SHP77 (cell line): ENCODE measurements around the gene RAMACL.
"Not testable (repeated sequence)": the region's sequence is repeated elsewhere in the genome, so short reads cannot be mapped to it uniquely, and the experiment has no call there.

Experiments
- DNase-seq, 2 experiments: peaks; one replicate each; lab custom pipeline; 2025; lab: John Stamatoyannopoulos, UW

Gene RAMACL

GRCh38 chr6:166586424-166587156 is at the start of gene RAMACL:
TSS of gene RAMACL (minus strand) at chr6:166586678. CDS start at chr6:166586477, 201 bp downstream.
- peak in 1 of 2 experiments; percentile 8 for DNase-seq

DNA sequence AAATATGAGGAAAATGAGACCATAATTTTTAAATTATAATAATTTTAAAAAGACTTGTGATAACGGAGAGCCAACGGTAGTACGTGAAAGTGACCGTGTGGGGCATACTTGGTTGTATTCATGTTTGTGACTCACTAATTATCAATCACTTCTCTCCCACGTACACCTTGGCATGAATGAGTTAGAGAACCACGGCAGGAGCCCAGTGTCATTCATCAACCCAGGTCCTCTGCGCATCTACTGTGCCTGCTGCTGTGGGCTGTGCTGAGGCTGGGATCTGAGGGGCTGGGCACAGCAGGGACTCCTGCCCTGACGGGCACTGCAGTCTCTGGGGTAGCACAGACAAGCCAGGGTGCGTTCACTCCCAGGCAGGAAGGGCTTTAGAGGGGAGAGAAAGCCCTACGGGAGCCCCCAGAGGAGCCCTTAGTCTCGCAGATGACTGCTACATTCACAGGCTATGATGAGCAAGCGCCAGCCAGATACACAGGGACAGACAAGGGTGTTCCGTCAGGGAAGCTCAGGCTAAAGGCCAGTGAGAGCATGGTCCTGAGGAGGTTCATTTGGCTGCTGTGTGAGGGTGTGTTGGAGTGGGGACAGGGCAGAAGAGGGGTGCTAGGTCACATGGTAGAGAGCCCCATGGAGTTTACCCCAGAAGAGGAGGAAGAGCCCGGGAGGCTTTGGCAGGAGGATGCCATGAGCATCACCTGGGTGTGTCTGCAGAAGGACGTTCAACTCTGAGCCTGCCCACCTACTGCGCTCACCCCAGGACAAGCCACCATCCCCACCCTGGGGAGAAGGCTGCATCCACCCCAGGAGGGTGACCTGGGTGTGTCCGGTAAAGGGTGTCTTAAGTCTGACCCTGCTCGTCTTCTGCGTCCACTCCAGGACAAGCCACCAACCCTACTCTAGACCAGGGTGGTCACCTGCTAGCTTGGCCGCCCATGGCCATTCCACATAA is 48.8 kb upstream of the RAMACL start:
- DNase-seq = no peak

- DNase-seq = not testable (repeated sequence)
These were observed 48.1 kb upstream of the RAMACL start for GRCh38 chr6:166634581-166634980.

- DNase-seq = peak; percentile 60 to 78
These were observed 47.5 kb upstream of the RAMACL start for GRCh38 chr6:166633732-166634535.

DNA sequence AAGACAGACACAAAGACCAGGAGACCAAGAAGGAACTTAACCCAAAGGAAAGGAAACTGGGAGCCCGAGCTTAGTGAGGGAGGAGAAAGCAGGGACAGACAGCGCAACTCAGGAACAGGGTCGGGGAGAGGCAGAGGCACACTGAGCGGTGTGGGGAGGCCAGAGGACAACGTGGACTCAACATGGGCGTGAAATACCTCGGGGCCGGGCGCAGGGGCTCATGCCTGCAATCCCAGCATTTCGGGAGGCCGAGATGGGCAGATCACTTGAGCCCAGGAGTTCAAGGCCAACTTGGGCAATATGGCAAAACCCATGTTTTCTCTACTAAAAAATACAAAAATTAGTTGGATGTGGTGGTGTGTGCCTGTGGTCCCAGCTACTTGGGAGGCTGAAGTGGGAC is 46.3 kb upstream of the RAMACL start:
- no peak for DNase-seq

DNA sequence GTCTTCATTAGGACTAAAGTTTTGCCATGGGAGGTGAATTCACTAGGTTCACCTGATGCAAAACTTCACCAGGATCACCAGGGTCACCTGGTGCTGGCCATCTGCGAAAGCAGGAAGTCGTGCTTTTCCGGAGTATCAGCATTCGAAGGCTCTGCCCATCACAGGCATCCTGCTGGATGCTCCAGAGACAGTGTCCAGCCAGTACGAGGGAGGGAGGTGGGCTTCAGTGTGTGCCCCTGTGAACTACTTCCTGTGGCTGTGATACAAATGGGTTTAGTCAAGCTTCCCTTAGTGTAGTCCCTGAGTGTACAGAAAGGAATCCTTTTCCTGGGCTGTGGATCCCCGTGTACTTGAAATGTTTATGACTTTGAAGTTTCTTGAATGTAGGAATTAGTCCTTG is 44.0 kb upstream of the RAMACL start:
- no peak for DNase-seq

- no peak for DNase-seq
These were observed 43.1 kb upstream of the RAMACL start for GRCh38 chr6:166629628-166630027.

- DNase-seq = peak; percentile 39 to 62
These were observed 41.7 kb upstream of the RAMACL start for GRCh38 chr6:166627875-166628801.

- peak; percentile 97 for DNase-seq
These were observed 40.8 kb upstream of the RAMACL start, which contains the start of gene RPS6KA2 for GRCh38 chr6:166627033-166627874. TSS of gene RPS6KA2 (minus strand) at chr6:166627251. CDS start at chr6:166627019, 232 bp downstream.

DNA sequence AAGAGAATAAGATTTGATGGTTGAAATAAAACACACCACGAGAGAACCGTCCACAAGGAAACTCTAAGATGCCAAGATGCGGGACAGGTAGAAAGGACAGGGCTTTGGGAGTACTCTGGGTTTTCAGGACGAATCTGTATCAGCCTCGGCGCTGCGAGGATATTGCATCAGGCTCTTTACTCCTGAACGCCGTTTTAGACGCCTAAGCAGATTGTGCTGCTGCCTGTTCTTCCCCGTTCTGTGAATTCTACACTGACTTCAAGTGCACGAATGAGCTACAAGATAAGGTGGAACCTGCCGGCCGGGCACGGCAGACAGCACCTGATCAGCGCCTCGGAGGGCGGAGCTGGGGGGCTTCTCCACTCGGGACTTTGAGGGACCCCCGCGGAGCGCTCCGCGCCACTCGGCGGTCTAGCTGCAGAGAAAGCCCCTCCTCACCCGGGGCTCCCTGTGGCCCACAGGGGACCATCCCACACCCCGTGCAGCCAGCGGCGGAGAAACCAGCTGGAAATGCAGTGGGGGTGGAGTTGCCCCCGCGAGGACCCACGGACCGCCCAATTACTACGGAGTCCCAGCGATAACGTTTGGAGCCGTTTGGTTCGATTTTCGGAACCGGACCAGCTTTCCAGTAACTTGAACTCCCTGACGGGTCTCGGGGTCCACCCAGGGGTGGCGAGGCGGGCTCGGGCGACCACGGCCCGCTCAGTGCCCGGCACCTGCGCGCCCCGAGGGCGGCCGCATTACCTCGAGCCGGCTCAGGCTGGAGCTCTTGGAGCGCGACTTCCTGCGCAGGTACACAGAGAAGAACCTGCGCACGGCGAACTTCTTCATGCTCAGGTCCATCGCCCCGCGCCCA is 39.9 kb upstream of the RAMACL start:
- peak in 1 of 2 experiments; percentile 49 for DNase-seq

GRCh38 chr6:166625356-166625755 is 38.9 kb upstream of the RAMACL start:
- DNase-seq = no peak

DNA sequence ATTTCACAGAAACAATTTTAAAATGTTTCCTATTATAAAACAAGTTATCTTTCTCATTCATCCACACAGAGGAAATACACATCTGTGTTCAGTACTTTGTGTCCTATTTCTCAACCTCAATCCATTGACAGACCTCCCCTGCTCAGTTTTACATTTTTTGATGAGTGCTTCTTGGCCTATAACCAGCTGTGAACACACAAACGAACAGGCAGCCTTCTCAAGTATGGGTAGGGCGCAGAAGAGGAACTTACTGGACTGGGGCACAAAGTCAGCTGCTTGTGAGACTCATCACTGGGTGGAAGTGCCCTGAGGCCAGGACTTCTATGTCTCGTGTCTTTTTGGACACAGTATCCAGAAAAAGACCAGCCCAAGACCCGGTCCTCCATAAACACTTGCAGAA is 37.8 kb upstream of the RAMACL start:
- no peak for DNase-seq

DNA sequence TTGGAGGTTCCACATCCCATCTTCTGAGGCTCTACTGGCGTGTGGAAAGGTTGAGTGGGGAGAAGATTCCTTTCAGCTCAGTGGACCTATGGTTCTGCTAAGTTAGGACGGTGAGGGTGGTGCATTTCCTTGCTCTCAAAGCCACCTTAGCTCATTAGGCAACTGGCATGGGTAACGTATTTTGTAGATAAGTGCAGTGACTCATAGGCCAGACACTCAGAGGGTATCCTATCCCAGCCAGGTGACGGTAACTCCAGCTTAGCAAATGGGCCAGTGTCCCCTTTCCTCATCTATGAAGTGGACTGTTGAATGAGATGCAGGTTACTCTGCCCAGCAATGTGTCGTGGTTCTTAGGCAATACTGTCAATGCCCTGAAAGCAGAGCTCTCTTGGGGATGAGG is 36.8 kb upstream of the RAMACL start:
- no peak for DNase-seq

GRCh38 chr6:166621114-166621540 is 34.6 kb upstream of the RAMACL start:
- DNase-seq = no peak

- DNase-seq = no peak
These were observed 34.1 kb upstream of the RAMACL start for GRCh38 chr6:166620478-166621113.

- no peak for DNase-seq
These were observed 33.4 kb upstream of the RAMACL start for GRCh38 chr6:166619912-166620311.

DNA sequence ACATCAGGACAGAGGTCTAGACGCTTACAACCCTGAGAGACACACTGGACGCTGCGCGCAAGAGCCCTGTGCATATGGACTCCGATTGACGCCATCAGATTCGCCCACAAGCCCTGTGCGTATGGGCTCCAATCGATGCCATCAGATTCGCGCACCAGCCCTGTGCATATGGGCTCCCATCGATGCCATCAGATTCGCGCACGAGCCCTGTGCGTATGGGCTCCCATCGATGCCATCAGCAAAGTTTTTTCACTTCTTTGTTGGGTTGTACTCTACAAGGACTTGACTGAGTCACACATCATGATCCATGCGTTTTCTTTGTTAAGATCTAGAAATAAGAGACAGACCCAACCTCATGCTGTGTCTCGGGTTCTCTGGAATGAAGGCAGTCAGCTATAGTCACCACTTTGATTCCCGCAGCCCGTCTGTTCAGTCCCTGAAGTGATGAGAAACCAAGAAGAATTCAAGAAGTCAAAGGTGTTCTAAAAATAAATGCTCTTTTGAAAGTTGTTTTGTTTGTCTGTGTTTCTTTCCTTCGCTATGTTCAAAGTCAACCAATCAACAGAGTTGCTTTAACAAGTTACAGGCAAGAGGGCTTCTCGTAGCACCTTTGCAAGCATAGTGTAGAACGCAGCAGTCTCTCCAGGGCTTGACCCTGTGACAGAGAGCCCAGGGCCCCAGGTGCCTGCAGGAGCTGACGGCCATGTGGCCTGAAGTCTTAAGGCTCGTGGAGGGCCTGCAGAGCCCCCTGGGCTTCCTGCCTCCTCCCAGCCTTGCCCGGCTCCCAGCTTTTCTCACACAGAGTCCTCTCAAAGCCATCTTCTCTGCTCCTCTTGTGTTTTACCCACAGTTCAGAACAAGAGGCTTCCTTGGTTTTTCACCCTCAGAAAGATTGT is 32.6 kb upstream of the RAMACL start:
- DNase-seq = no peak
